WERI-Rb-1 (cell line): Measurements from ENCODE around the gene LAD1.

Experiments used
- DNase-seq: peaks from one replicate; pipeline ENCODE4 v3.0.0-alpha.2; 2020
- H3K27ac ChIP-seq: fragments of 250-450 bp; sonication (Bioruptor Pico); 2 replicates; pipeline ENCODE4 v1.5.1; 2020; ENCODE audit warnings: mild to moderate bottlenecking, moderate library complexity
- H3K27me3 ChIP-seq: fragments of 250-450 bp; sonication (Bioruptor Pico); 2 replicates; pipeline ENCODE4 v1.5.1; 2021; ENCODE audit warnings: mild to moderate bottlenecking, low read depth, moderate library complexity; ENCODE audit not compliant: insufficient read depth, severe bottlenecking
- H3K36me3 ChIP-seq: fragments of 250-450 bp; sonication (Bioruptor Pico); 2 replicates; pipeline ENCODE4 v1.5.1; 2020; ENCODE audit warnings: mild to moderate bottlenecking, moderate library complexity
- H3K4me3 ChIP-seq: 2 replicates; pipeline ENCODE4 v1.5.1; 2011; ENCODE audit warnings: low read depth, mild to moderate bottlenecking, control low read depth, low read length
- H3K9me3 ChIP-seq: fragments of 250-450 bp; sonication (Bioruptor Pico); 2 replicates; pipeline ENCODE4 v1.5.1; 2021; ENCODE audit warnings: mild to moderate bottlenecking, moderate library complexity; ENCODE audit not compliant: severe bottlenecking
- CTCF ChIP-seq: IDR thresholded peaks from 2 replicates; pipeline ENCODE4 v1.5.1; 2011; ENCODE audit warnings: low read depth, mild to moderate bottlenecking, control low read depth, inconsistent platforms, low read length

LAD1 gene

GRCh38 chr1:201344206-201345080 is 54.7 kb downstream of the LAD1 start:
- Histone ChIP-seq H3K9me3 (no peaks in the 10 kb centered on the region), H3K27me3 (peaks cover 3% of the 10 kb centered on the region), H3K4me3 (no peak overlapping the region), H3K27ac (no peak overlapping the region), H3K36me3 (no peaks in the 10 kb centered on the region)
- no peak for TF ChIP-seq CTCF
- no peak for DNase-seq

GRCh38 chr1:201341377-201341776 is 57.7 kb downstream of the LAD1 start:
- no peak for DNase-seq
- H3K36me3 ChIP-seq: no peaks in the 10 kb centered on the region
- H3K27ac ChIP-seq: no peak overlapping the region
- H3K27me3 ChIP-seq: no peaks in the 10 kb centered on the region
- H3K4me3 ChIP-seq: no peak overlapping the region
- no peak for TF ChIP-seq CTCF
- no peaks in the 10 kb centered on the region for H3K9me3 ChIP-seq

- H3K27ac ChIP-seq: no peak overlapping the region
- H3K4me3 ChIP-seq: no peak overlapping the region
- no peak for DNase-seq
- H3K9me3 ChIP-seq: no peaks in the 10 kb centered on the region
- H3K27me3 ChIP-seq: no peaks in the 10 kb centered on the region
- TF ChIP-seq CTCF: no peak
- H3K36me3 ChIP-seq: no peaks in the 10 kb centered on the region
Observed at GRCh38 chr1:201336711-201337450, 62.2 kb downstream of the LAD1 start.

GRCh38 chr1:201335901-201336300 is 63.2 kb downstream of the LAD1 start:
- TF ChIP-seq CTCF: no peak
- H3K4me3 ChIP-seq: no peak overlapping the region
- no peaks in the 10 kb centered on the region for H3K27me3 ChIP-seq
- no peaks in the 10 kb centered on the region for H3K36me3 ChIP-seq
- DNase-seq: no peak
- no peak overlapping the region for H3K27ac ChIP-seq
- no peaks in the 10 kb centered on the region for H3K9me3 ChIP-seq

- Histone ChIP-seq H3K27ac (no peak overlapping the region), H3K36me3 (no peaks in the 10 kb centered on the region), H3K27me3 (no peaks in the 10 kb centered on the region), H3K4me3 (no peak overlapping the region), H3K9me3 (no peaks in the 10 kb centered on the region)
- no peak for DNase-seq
- no peak for TF ChIP-seq CTCF
Observed at GRCh38 chr1:201335174-201335870, 63.8 kb downstream of the LAD1 start.
